Ovary (tissue), 3 donors: ENCODE measurements around the gene TLR2.

Experiments used
- EP300 ChIP-seq: sonication (generic); formaldehyde crosslinking; IDR thresholded peaks from one replicate; pipeline ENCODE4 v1.6.1; 2017; ENCODE audit warnings: antibody characterized with exemption
- POLR2A ChIP-seq: fragments of 450-650 bp; IDR thresholded peaks from one replicate; pipeline ENCODE4 v1.6.1; 2017; ENCODE audit warnings: antibody characterized with exemption, mild to moderate bottlenecking, moderate library complexity
- TF ChIP-seq, protein P1 (sequence below), 3 donors: fragments of 450-650 bp in 2 of 3; fragments of 200-600 bp in 1 of 3; IDR thresholded peaks; one replicate each; pipeline versions ENCODE4 v1.5.1 to v1.8.0; 2016 to 2022; ENCODE audit warnings: antibody characterized with exemption in 3 of 3, mild to moderate bottlenecking in 1 of 3
- donor health status: DM: no; HTN: no; CAD: no.

DNA sequence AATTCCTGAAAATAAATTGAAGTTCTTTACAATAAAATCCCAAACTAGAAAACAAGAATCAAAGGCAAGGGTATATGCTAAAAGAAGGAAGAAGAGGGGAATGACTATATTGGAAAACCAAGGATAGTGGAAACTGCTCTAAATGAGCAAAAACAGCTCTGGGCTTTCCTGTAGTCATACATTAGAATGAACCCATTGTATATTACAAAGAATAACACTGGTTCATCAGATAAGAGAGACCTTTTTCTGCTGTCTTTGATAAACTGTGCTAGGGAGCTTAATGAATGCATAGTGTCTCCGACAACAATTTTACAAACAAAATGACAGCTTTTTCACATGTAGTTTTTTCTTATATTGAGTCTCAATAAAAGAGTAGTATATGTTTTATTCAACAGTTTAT, 26.6 kb downstream of the TLR2 start:
- TF ChIP-seq POLR2A: no peak
- TF ChIP-seq, protein P1, sequence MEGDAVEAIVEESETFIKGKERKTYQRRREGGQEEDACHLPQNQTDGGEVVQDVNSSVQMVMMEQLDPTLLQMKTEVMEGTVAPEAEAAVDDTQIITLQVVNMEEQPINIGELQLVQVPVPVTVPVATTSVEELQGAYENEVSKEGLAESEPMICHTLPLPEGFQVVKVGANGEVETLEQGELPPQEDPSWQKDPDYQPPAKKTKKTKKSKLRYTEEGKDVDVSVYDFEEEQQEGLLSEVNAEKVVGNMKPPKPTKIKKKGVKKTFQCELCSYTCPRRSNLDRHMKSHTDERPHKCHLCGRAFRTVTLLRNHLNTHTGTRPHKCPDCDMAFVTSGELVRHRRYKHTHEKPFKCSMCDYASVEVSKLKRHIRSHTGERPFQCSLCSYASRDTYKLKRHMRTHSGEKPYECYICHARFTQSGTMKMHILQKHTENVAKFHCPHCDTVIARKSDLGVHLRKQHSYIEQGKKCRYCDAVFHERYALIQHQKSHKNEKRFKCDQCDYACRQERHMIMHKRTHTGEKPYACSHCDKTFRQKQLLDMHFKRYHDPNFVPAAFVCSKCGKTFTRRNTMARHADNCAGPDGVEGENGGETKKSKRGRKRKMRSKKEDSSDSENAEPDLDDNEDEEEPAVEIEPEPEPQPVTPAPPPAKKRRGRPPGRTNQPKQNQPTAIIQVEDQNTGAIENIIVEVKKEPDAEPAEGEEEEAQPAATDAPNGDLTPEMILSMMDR (IDR thresholded peaks at IDR 0.05): no peak
- no peak for TF ChIP-seq EP300
